CD4-positive, CD25-positive, alpha-beta regulatory T cell (primary cell): Measurements from ENCODE around the gene FAS. TPM values are rescaled to one million over a fixed set of nuclear protein-coding genes. Genes with fewer than 3 reads are reported as not detected.

Source experiments
- ATAC-seq, 2 donors: fragments of 150-1000 bp; cut with Tn5 transposase; one replicate each; pipeline ENCODE4 v1.10.0; 2021; ENCODE audit warnings: low read depth in 2 of 2, moderate number of reproducible peaks in 2 of 2, moderate library complexity in 1 of 2
- DNase-seq, 3 donors: peaks; one replicate each; pipeline versions ENCODE4 v3.0.0 to v3.0.0-alpha.2; 2012 to 2022; ENCODE audit warnings: mixed read lengths in 1 of 3
- H3K27ac ChIP-seq: one replicate; pipeline ENCODE4 v1.7.0; 2013; ENCODE audit warnings: mild to moderate bottlenecking, low read length; ENCODE audit not compliant: insufficient read depth, poor library complexity, severe bottlenecking
- H3K27me3 ChIP-seq: one replicate; pipeline ENCODE4 v1.7.0; 2013; ENCODE audit warnings: low read length; ENCODE audit not compliant: control insufficient read depth, insufficient read depth
- H3K36me3 ChIP-seq: one replicate; pipeline ENCODE4 v1.7.0; 2013; ENCODE audit warnings: mild to moderate bottlenecking, low read length, moderate library complexity; ENCODE audit not compliant: control insufficient read depth, insufficient read depth
- H3K4me1 ChIP-seq: 2 replicates; pipeline ENCODE4 v1.7.0; 2013; ENCODE audit warnings: mild to moderate bottlenecking, low read length; ENCODE audit not compliant: insufficient read depth, control insufficient read depth, poor library complexity, severe bottlenecking
- H3K4me3 ChIP-seq: one replicate; pipeline ENCODE4 v1.7.0; 2013; ENCODE audit warnings: low read depth, mild to moderate bottlenecking, low read length, moderate library complexity
- H3K9me3 ChIP-seq, 2 experiments: 1 replicate in 1 of 2; 2 replicates in 1 of 2; pipeline ENCODE4 v1.7.0; 2013; ENCODE audit warnings: low read length in 2 of 2, mild to moderate bottlenecking in 1 of 2, moderate library complexity in 1 of 2; ENCODE audit not compliant: control insufficient read depth in 2 of 2
- H3K27ac Mint-ChIP-seq, 3 donors: one replicate each; pipeline ENCODE4 v1.8.0; 2020 to 2022; ENCODE audit warnings: mild to moderate bottlenecking in 3 of 3, mixed read lengths in 3 of 3, moderate library complexity in 2 of 3
- H3K27me3 Mint-ChIP-seq: one replicate; pipeline ENCODE4 v1.8.0; 2022; ENCODE audit warnings: mild to moderate bottlenecking, mixed read lengths
- H3K36me3 Mint-ChIP-seq: one replicate; pipeline ENCODE4 v1.8.0; 2020; ENCODE audit warnings: mixed read lengths
- H3K4me1 Mint-ChIP-seq, 4 donors: one replicate each; pipeline ENCODE4 v1.8.0; 2020 to 2022; ENCODE audit warnings: mixed read lengths in 4 of 4, mild to moderate bottlenecking in 1 of 4
- H3K4me3 Mint-ChIP-seq, 4 donors: one replicate each; pipeline ENCODE4 v1.8.0; 2020 to 2022; ENCODE audit warnings: mild to moderate bottlenecking in 4 of 4, mixed read lengths in 4 of 4, moderate library complexity in 3 of 4
- H3K9me3 Mint-ChIP-seq, 7 donors: one replicate each; pipeline ENCODE4 v1.8.0; 2020 to 2022; ENCODE audit warnings: mixed read lengths in 7 of 7, mild to moderate bottlenecking in 3 of 7, moderate library complexity in 2 of 7
- polyA plus RNA-seq, 4 donors: library from polyadenylated mRNA; unstranded; fragments of 300-500 nt; fragmentation: Illumina TruSeq; gene quantifications; one replicate each; pipeline ENCODE4 v1.2.3, GENCODE V29; 2021
- total RNA-seq: library from RNA; stranded (reverse); gene quantifications from one replicate; pipeline ENCODE4 v1.2.3, GENCODE V29; 2022

Gene FAS
- total and polyA plus RNA-seq, 5 donors from 2014 or later: 84.3 to 169 (median 123) TPM

DNA sequence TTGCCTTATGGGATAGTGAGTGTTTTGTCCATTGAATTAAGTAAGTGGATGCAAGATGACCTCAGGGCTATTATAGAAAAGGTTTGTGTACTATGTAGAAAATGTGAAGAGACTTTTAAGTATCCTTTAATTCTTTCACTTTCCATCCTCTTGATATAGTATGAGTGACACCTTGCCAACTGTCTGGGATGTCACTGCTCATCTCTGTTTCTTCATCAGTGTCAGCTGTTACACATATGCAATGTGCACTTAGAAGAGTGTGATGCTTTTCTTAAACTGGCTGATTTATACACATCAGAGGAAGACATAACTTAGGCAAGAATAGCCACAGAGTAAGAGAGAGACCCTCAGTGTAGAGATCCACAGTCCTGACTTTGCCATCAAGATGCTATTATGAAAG, 29.3 kb upstream of the FAS start:
- Mint-ChIP-seq H3K4me3 (no peak overlapping the region), H3K4me1 (peaks cover 11 to 24% (median 17%) of the 10 kb centered on the region in 4 donors), H3K27me3 (peaks cover 4% of the 10 kb centered on the region), H3K9me3 (peaks cover 0 to 2% (median 0%) of the 10 kb centered on the region in 7 donors), H3K36me3 (peaks cover 3% of the 10 kb centered on the region), H3K27ac (no peak overlapping the region)
- Histone ChIP-seq H3K36me3 (no peaks in the 10 kb centered on the region), H3K4me1 (peaks cover 12% of the 10 kb centered on the region), H3K9me3 (no peaks in the 10 kb centered on the region), H3K4me3 (no peak overlapping the region), H3K27me3 (no peaks in the 10 kb centered on the region), H3K27ac (no peak overlapping the region)
- ATAC-seq (no peak), DNase-seq (no peak)

DNA sequence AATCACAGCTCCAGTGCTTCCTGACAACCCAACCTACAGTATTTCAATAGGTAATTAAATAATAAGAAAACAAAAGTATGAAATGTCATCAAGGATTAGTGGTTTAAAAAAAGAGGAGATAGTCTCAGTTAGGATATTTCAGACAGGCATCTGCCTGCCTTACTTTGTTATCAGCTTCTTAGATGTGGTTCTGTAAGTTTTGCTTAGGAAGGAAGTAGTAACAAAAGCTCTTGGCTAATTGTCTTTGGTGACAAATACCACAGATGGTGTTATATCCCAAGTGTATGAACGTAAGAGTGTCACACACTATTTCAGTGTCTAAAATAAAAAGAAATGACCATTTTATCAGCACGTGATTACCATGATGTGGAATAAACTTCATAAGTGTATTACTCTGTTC, 28.3 kb upstream of the FAS start:
- Histone ChIP-seq H3K9me3 (no peaks in the 10 kb centered on the region), H3K27ac (no peak overlapping the region), H3K36me3 (no peaks in the 10 kb centered on the region), H3K4me1 (peaks cover 12% of the 10 kb centered on the region), H3K4me3 (peak overlapping the region; percentile 61), H3K27me3 (no peaks in the 10 kb centered on the region)
- H3K4me1 Mint-ChIP-seq: peaks cover 11 to 24% (median 17%) of the 10 kb centered on the region in 4 donors
- H3K9me3 Mint-ChIP-seq: peaks cover 0 to 2% (median 0%) of the 10 kb centered on the region in 7 donors
- H3K27me3 Mint-ChIP-seq: peaks cover 4% of the 10 kb centered on the region
- peaks cover 3% of the 10 kb centered on the region for H3K36me3 Mint-ChIP-seq
- DNase-seq (peak in 2 of 3 donors; percentile 16 to 43), ATAC-seq (peak; percentile 50 to 52)
- peak overlapping the region in 1 of 4 donors; percentile 49 for H3K4me3 Mint-ChIP-seq
- peak overlapping the region in 2 of 3 donors; percentile 15 to 61 for H3K27ac Mint-ChIP-seq

DNA sequence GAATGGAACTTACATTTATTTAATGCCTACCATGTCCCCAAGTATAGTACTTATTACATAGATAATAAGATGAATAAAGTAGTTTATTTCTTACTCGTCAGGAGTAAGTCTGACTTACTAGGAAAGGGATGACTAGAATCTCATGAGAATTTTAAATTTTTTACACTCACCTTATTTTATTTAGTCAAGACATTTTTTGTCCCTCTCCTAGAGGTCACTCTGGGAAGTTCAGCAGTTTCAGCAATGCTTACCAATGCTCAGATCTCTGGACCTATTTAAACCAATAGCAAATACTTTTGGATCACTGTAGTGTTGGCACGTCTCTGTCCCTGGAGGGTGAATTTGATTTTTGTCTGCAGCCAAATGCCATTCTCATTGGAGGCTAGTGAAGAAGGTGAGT, 27.3 kb upstream of the FAS start:
- H3K4me3 Mint-ChIP-seq: no peak overlapping the region

DNA sequence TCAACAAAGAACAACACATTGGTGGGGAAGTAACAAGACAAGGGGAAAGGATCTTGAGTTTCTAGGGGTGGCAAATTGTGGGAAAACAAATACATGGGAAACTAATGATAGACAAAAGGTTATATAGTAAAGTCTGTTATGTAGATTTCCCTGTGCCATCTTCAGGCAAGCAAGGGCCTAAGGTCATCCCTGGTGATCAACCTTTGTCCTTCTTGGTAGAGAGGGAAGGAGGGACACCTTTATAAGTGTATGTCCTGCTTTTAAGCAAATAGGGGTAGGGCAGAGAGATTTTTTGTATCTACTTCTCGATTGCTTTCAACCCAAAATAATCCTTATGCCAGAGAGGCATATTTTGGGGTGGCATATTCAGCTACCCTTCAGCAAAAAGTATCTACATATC, 26.2 kb upstream of the FAS start:
- Histone ChIP-seq H3K4me1 (peaks cover 12% of the 10 kb centered on the region), H3K27me3 (no peaks in the 10 kb centered on the region), H3K4me3 (no peak overlapping the region), H3K9me3 (no peaks in the 10 kb centered on the region), H3K36me3 (no peaks in the 10 kb centered on the region), H3K27ac (no peak overlapping the region)
- no peak for ATAC-seq
- Mint-ChIP-seq H3K27me3 (peaks cover 4% of the 10 kb centered on the region), H3K9me3 (peaks cover 0 to 2% (median 0%) of the 10 kb centered on the region in 7 donors), H3K4me3 (no peak overlapping the region), H3K4me1 (peaks cover 11 to 24% (median 17%) of the 10 kb centered on the region in 4 donors), H3K27ac (no peak overlapping the region), H3K36me3 (peaks cover 4% of the 10 kb centered on the region)
- no peak for DNase-seq

More for the DNA sequence above, 27.3 kb upstream of the FAS start:
- peaks cover 11 to 24% (median 17%) of the 10 kb centered on the region in 4 donors for H3K4me1 Mint-ChIP-seq
- Histone ChIP-seq H3K27me3 (no peaks in the 10 kb centered on the region), H3K4me1 (peaks cover 12% of the 10 kb centered on the region), H3K36me3 (no peaks in the 10 kb centered on the region), H3K9me3 (no peaks in the 10 kb centered on the region), H3K27ac (no peak overlapping the region), H3K4me3 (no peak overlapping the region)
- no peak overlapping the region for H3K27ac Mint-ChIP-seq
- peaks cover 4% of the 10 kb centered on the region for H3K27me3 Mint-ChIP-seq
- peaks cover 3% of the 10 kb centered on the region for H3K36me3 Mint-ChIP-seq
- ATAC-seq: no peak
- DNase-seq: no peak
- peaks cover 0 to 2% (median 0%) of the 10 kb centered on the region in 7 donors for H3K9me3 Mint-ChIP-seq

DNA sequence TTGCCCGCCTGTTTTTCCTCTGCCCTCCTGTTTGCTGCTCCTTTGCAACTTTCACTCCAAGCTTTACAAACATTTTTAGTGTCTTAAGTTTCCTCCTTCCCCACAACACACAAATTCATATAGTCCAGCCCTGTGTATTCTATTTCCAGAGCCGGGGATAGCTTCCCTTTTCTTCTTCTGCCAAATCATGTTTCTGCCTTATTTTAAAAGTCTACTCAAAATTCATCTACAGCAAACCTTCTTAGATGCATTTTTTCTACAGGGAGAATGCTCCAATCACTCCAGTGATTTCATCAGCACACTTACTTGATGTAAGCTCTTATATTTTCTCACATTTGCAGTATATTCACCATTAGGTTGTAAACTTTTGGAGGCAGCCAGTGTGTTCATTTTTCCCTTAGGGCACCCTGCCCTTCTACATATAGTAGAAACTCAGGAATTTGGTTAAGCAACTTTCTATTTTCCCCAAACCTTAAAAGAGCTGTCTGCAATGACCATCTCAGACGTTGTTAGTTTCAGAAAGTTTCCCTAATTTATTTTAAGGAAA, 25.7 kb upstream of the FAS start:
- Mint-ChIP-seq H3K9me3 (peaks cover 0 to 2% (median 0%) of the 10 kb centered on the region in 7 donors), H3K27ac (no peak overlapping the region), H3K27me3 (no peaks in the 10 kb centered on the region), H3K4me1 (peaks cover 11 to 24% (median 18%) of the 10 kb centered on the region in 4 donors), H3K4me3 (no peak overlapping the region), H3K36me3 (peaks cover 7% of the 10 kb centered on the region)
- no peak overlapping the region for H3K27ac ChIP-seq
- H3K27me3 ChIP-seq: no peaks in the 10 kb centered on the region
- ATAC-seq (no peak), DNase-seq (no peak)
- peaks cover 12% of the 10 kb centered on the region for H3K4me1 ChIP-seq
- H3K4me3 ChIP-seq: no peak overlapping the region
- no peaks in the 10 kb centered on the region for H3K36me3 ChIP-seq
- no peaks in the 10 kb centered on the region for H3K9me3 ChIP-seq

DNA sequence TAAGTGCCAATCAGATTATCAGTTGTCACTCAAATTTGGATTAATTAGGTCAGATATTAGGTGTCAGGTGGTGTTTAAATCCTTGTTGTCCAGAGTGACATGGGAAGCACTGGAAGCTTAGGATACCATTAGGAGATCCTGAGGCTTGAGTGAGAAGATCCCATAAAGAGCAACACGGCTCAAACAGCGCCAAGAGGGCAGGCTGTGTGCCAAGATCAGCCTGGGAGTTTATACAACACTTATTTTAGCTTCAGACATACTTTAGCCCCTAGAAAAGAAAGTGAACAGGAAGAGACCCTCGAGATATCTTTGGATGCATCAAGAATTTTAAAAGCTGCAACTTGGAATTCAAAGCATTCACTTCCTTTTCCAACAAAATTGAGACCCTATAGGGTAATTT, 23.8 kb upstream of the FAS start:
- H3K4me3 Mint-ChIP-seq: no peak overlapping the region
- Histone ChIP-seq H3K27ac (no peak overlapping the region), H3K27me3 (no peaks in the 10 kb centered on the region), H3K4me1 (peaks cover 8% of the 10 kb centered on the region), H3K36me3 (no peaks in the 10 kb centered on the region), H3K4me3 (no peak overlapping the region), H3K9me3 (no peaks in the 10 kb centered on the region)
- no peak overlapping the region for H3K27ac Mint-ChIP-seq
- DNase-seq (no peak), ATAC-seq (no peak)
- peaks cover 9 to 15% (median 11%) of the 10 kb centered on the region in 4 donors for H3K4me1 Mint-ChIP-seq
- peaks cover 11% of the 10 kb centered on the region for H3K36me3 Mint-ChIP-seq
- H3K9me3 Mint-ChIP-seq: peaks cover 0 to 2% (median 0%) of the 10 kb centered on the region in 7 donors
- no peaks in the 10 kb centered on the region for H3K27me3 Mint-ChIP-seq

DNA sequence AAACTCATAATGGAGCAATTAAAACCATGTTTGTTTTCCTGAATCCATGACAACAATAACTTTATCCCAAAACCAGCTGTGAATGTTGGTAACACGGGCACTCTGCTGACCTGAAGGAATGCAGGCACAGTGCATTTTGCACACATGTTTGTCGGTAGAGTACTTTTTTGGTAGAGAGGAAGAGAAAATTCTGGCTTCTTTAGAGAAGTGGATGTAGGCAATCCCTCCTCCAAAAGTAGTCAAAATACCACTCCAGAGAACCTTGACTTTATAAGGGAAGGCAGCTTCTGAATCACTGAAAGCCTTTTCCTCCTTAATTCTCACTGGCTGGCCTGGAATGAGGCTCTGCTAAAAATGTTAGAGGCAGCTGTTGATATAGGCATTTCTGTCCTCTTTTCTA, 22.2 kb upstream of the FAS start:
- Mint-ChIP-seq H3K4me1 (peaks cover 0 to 6% (median 3%) of the 10 kb centered on the region in 4 donors), H3K9me3 (no peaks in the 10 kb centered on the region), H3K27me3 (no peaks in the 10 kb centered on the region), H3K4me3 (no peak overlapping the region), H3K27ac (no peak overlapping the region), H3K36me3 (peaks cover 11% of the 10 kb centered on the region)
- Histone ChIP-seq H3K9me3 (no peaks in the 10 kb centered on the region), H3K27me3 (no peaks in the 10 kb centered on the region), H3K4me3 (no peak overlapping the region), H3K36me3 (no peaks in the 10 kb centered on the region), H3K27ac (no peak overlapping the region), H3K4me1 (no peaks in the 10 kb centered on the region)
- DNase-seq: no peak
- ATAC-seq: no peak
